IMR-90 (cell line): ENCODE measurements around the gene LAMA3. TPM values are rescaled to one million over a fixed set of nuclear protein-coding genes. Genes with fewer than 3 reads are reported as not detected.

Experiments used
- ATAC-seq: fragments of 200-7000 bp; cut with Tn5 transposase; 2 replicates; pipeline ENCODE4 v1.9.1; 2020; ENCODE audit warnings: low read depth, mild to moderate bottlenecking, moderate library complexity
- BruUV-seq: library from RNA; stranded (reverse); fragments of 400-500 nt; replicated peaks from 2 replicates; lab custom pipeline; 2021; lab: Mats Ljungman, UMichigan
- CTCF ChIA-PET: fragments of 300-600 bp; formaldehyde crosslinking; extraction: SDS; loops from one replicate; lab custom pipeline; 2021; ENCODE audit warnings: antibody characterized with exemption; lab: Yijun Ruan, JAX
- POLR2A ChIA-PET: fragments of 300-600 bp; sonication (Branson Sonifier 250); formaldehyde crosslinking; loops from one replicate; lab custom pipeline; 2022; ENCODE audit warnings: antibody characterized with exemption; ENCODE audit not compliant: unreplicated experiment; lab: Charles Lee
- DNase-seq: peaks from one replicate; pipeline ENCODE4 v3.0.0; 2013
- H2AFZ ChIP-seq: replicated peaks from 2 replicates; pipeline ENCODE3; 2013; ENCODE audit warnings: low read length, mild to moderate bottlenecking; ENCODE audit not compliant: poor library complexity
- H2AK5ac ChIP-seq: 2 replicates; pipeline ENCODE4 v1.6.1; 2013; ENCODE audit warnings: low read depth, low read length, inconsistent platforms
- H2AK9ac ChIP-seq: replicated peaks from 2 replicates; pipeline ENCODE3; 2013; ENCODE audit warnings: mild to moderate bottlenecking, low read depth, low read length, moderate library complexity; ENCODE audit not compliant: poor library complexity
- H2BK120ac ChIP-seq: 2 replicates; pipeline ENCODE4 v1.6.1; 2013; ENCODE audit warnings: low read depth, low read length, inconsistent platforms
- H2BK15ac ChIP-seq: 3 replicates; pipeline ENCODE4 v1.6.1; 2013; ENCODE audit warnings: low read depth, low read length, inconsistent platforms
- H2BK20ac ChIP-seq: 2 replicates; pipeline ENCODE4 v1.6.1; 2013; ENCODE audit warnings: low read depth, mild to moderate bottlenecking, inconsistent platforms, low read length, moderate library complexity
- H2BK5ac ChIP-seq: 2 replicates; pipeline ENCODE4 v1.6.1; 2013; ENCODE audit warnings: mild to moderate bottlenecking, low read depth, low read length, inconsistent platforms; ENCODE audit not compliant: poor library complexity, severe bottlenecking
- H3K14ac ChIP-seq: replicated peaks from 2 replicates; pipeline ENCODE4 v1.6.1; 2013; ENCODE audit warnings: low read depth, low read length, inconsistent platforms
- H3K18ac ChIP-seq: 2 replicates; pipeline ENCODE4 v1.6.1; 2013; ENCODE audit warnings: low read depth, low read length, control low read depth
- H3K23ac ChIP-seq: 2 replicates; pipeline ENCODE4 v1.6.1; 2013; ENCODE audit warnings: low read depth, low read length, inconsistent platforms
- H3K27ac ChIP-seq: 2 replicates; pipeline ENCODE4 v1.5.1; 2013; ENCODE audit warnings: mild to moderate bottlenecking, control low read depth, low read length; ENCODE audit not compliant: insufficient read depth
- H3K27me3 ChIP-seq: 2 replicates; pipeline ENCODE4 v1.6.1; 2013; ENCODE audit warnings: low read length; ENCODE audit not compliant: control insufficient read depth, insufficient read depth
- H3K36me3 ChIP-seq: 2 replicates; pipeline ENCODE4 v1.6.1; 2013; ENCODE audit warnings: low read length, mixed read lengths; ENCODE audit not compliant: control insufficient read depth, insufficient read depth
- H3K4ac ChIP-seq: 2 replicates; pipeline ENCODE4 v1.6.1; 2013; ENCODE audit warnings: low read depth, low read length, inconsistent platforms
- H3K4me1 ChIP-seq: 2 replicates; pipeline ENCODE4 v1.6.1; 2013; ENCODE audit warnings: low read length, mixed read lengths; ENCODE audit not compliant: control insufficient read depth, insufficient read depth
- H3K4me2 ChIP-seq: 2 replicates; pipeline ENCODE4 v1.6.1; 2013; ENCODE audit warnings: low read depth, mild to moderate bottlenecking, control low read depth, low read length, moderate library complexity
- H3K4me3 ChIP-seq: 2 replicates; pipeline ENCODE4 v1.5.1; 2013; ENCODE audit warnings: low read depth, mild to moderate bottlenecking, control low read depth, low read length, moderate library complexity; ENCODE audit not compliant: insufficient read depth
- H3K56ac ChIP-seq: 2 replicates; pipeline ENCODE4 v1.6.1; 2013; ENCODE audit warnings: low read length, inconsistent platforms; ENCODE audit not compliant: insufficient read depth; ENCODE audit errors: extremely low read depth
- H3K79me1 ChIP-seq, 2 experiments: 2 replicates each; pipeline ENCODE4 v1.6.1; 2013; ENCODE audit warnings: low read length in 2 of 2, inconsistent platforms in 1 of 2, low read depth in 1 of 2
- H3K9ac ChIP-seq: 2 replicates; pipeline ENCODE4 v1.6.1; 2013; ENCODE audit warnings: low read depth, low read length, control low read depth
- H3K9me1 ChIP-seq: 2 replicates; pipeline ENCODE4 v1.6.1; 2013; ENCODE audit warnings: low read length, inconsistent platforms; ENCODE audit not compliant: insufficient read depth
- H3K9me3 ChIP-seq: 2 replicates; pipeline ENCODE4 v1.6.1; 2013; ENCODE audit warnings: low read length; ENCODE audit not compliant: control insufficient read depth, insufficient read depth
- H4K20me1 ChIP-seq: 2 replicates; pipeline ENCODE4 v1.6.1; 2013; ENCODE audit warnings: low read length, inconsistent platforms; ENCODE audit not compliant: insufficient read depth
- H4K5ac ChIP-seq: 2 replicates; pipeline ENCODE4 v1.6.1; 2013; ENCODE audit warnings: mild to moderate bottlenecking, low read depth, low read length, control low read depth
- H4K8ac ChIP-seq, 2 experiments: 2 replicates each; pipeline ENCODE4 v1.6.1; 2013; ENCODE audit warnings: low read depth in 2 of 2, low read length in 2 of 2, control low read depth in 1 of 2, inconsistent platforms in 1 of 2
- H4K91ac ChIP-seq: 2 replicates; pipeline ENCODE4 v1.6.1; 2013; ENCODE audit warnings: low read depth, low read length, inconsistent platforms; ENCODE audit not compliant: insufficient read depth
- CEBPB ChIP-seq: IDR thresholded peaks from 2 replicates; pipeline ENCODE4 v1.6.1; 2012; ENCODE audit warnings: low read depth, low read length, improper control_type of control experiment
- CHD1 ChIP-seq: IDR thresholded peaks from 2 replicates; pipeline ENCODE4 v1.6.1; 2012; ENCODE audit warnings: low read depth, low read length, improper control_type of control experiment
- FOS ChIP-seq: fragments of 150-350 bp; IDR thresholded peaks from 2 replicates; pipeline ENCODE4 v1.6.1; 2016; ENCODE audit warnings: low read depth, low read length
- MAFK ChIP-seq: IDR thresholded peaks from 2 replicates; pipeline ENCODE4 v1.6.1; 2012; ENCODE audit warnings: low read depth, low read length, improper control_type of control experiment
- MAZ ChIP-seq: IDR thresholded peaks from 2 replicates; pipeline ENCODE4 v1.6.1; 2012; ENCODE audit warnings: low read depth, mild to moderate bottlenecking, low read length, improper control_type of control experiment, moderate library complexity, borderline replicate concordance
- NFE2L2 ChIP-seq: fragments of 150-350 bp; IDR thresholded peaks from 2 replicates; pipeline ENCODE4 v1.6.1; 2016; ENCODE audit warnings: low read depth, mild to moderate bottlenecking, low read length
- POLR2A ChIP-seq: IDR thresholded peaks from 2 replicates; pipeline ENCODE4 v1.6.1; 2012; ENCODE audit warnings: mild to moderate bottlenecking, low read depth, low read length
- RAD21 ChIP-seq: IDR thresholded peaks from 2 replicates; pipeline ENCODE4 v1.6.1; 2012; ENCODE audit warnings: low read length, improper control_type of control experiment
- RCOR1 ChIP-seq: IDR thresholded peaks from 2 replicates; pipeline ENCODE4 v1.6.1; 2012; ENCODE audit warnings: mild to moderate bottlenecking, low read length, improper control_type of control experiment; ENCODE audit not compliant: insufficient replicate concordance
- RFX5 ChIP-seq: IDR thresholded peaks from 2 replicates; pipeline ENCODE4 v1.8.0; 2012; ENCODE audit warnings: low read depth, mild to moderate bottlenecking, low read length, moderate library complexity
- SMC3 ChIP-seq: fragments of 150-350 bp; IDR thresholded peaks from 2 replicates; pipeline ENCODE4 v1.6.1; 2016; ENCODE audit warnings: low read depth, mild to moderate bottlenecking, antibody characterized with exemption, low read length, moderate library complexity
- WGBS, 2 experiments: methylation state at CpG; one replicate each; pipeline versions ENCODE4 v1.1.5 to v1.1.7; 2013; ENCODE audit warnings: missing lambda C conversion rate in 2 of 2; ENCODE audit not compliant: insufficient read length in 1 of 2; ENCODE audit errors: extremely low coverage in 2 of 2; 5-methylcytosine and 5-hydroxymethylcytosine counted together
- dilution Hi-C: fragments of 300-500 bp; cut with HindIII; formaldehyde crosslinking; loops from one replicate; pipeline ENCODE4 v1.14.3; 2018; ENCODE audit warnings: low sequenced_read_pairs; ENCODE audit not compliant: unreplicated experiment
- in situ Hi-C: fragments of 300-500 bp; cut with MboI; formaldehyde crosslinking; loops from 3 replicates; pipeline ENCODE4 v1.14.3; 2019; ENCODE audit warnings: low sequenced_read_pairs, inconsistent platforms, mixed read lengths
- intact Hi-C: fragments of 100-400 bp; cut with micrococcal nuclease; formaldehyde crosslinking; loops from 2 replicates; pipeline ENCODE4 v1.10.0; 2022
- polyA plus RNA-seq, 3 experiments: library from polyadenylated mRNA; depleted of rRNA; stranded (reverse); fragments of >200 nt; gene quantifications; 2 replicates each; pipeline ENCODE4 v1.2.3, GENCODE V29; 2012; ENCODE audit warnings: low replicate concordance in 1 of 3
- total RNA-seq: library from RNA; depleted of rRNA; stranded (reverse); fragments of >200 nt; gene quantifications from 2 replicates; pipeline ENCODE4 v1.2.3, GENCODE V29; 2012
- TF ChIP-seq, protein P1 (sequence below): fragments of 150-350 bp; IDR thresholded peaks from 2 replicates; pipeline ENCODE4 v1.6.1; 2016; ENCODE audit warnings: low read depth, mild to moderate bottlenecking, low read length, moderate library complexity, borderline replicate concordance
- TF ChIP-seq, protein P2 (sequence below): fragments of 150-350 bp; IDR thresholded peaks from 2 replicates; pipeline ENCODE4 v1.6.1; 2017; ENCODE audit warnings: mild to moderate bottlenecking, antibody characterized with exemption, low read length, low read depth
- TF ChIP-seq, protein P3 (sequence below): conservative IDR thresholded peaks from 2 replicates; pipeline ENCODE4 v1.5.1; 2012; ENCODE audit warnings: mild to moderate bottlenecking, low read depth, low read length, improper control_type of control experiment

The LAMA3 gene
- total and polyA plus RNA-seq, 2 of the 4 experiments (the other 2 are of a cell fraction): 0.18 to 0.19 TPM

DNA sequence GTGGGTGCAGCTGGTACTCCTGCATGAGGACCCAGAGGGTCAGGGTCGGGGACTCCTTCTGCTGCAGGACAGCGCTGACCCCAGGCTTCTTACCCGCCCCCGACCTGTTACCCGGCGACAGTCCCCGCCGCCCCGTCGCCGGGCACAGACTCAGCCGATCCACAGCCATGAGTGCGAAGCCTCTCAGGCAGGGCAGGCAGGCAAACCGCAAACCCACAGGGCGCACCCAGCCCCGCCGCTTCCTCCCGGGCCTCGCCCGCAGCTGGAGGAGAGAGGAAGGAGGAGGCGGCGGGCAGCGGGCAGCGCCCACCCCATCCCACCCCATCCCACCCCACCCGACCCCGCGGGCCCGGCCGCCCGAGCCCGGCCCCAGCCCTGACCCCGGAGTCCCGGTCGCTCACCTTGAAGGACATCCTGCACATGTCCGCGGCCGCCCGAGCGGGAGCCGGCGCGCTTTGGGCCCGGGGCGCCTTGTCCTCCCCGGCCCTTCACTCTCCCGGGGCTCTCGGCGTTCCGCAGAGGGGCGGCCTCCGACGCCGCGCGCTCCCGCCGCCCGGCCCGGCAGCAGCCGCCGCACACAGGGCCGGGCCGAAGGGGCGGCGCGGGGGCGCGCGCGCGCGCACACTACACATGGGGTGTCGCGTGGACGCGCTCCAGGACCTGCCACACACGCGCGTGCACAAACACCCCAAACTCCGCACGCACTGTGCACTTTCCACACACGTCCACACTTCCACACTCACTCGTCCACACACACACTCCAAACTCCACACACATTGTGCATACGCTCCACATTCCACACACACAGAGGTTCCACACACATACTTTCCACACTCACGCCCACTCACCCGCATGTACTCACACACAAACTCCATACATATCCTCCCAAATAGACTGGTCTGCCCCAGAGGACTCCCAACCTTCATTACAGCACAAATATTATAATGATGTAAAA lies 26.7 kb upstream of the LAMA3 start, which contains the start of gene ANKRD29:
TSS of gene ANKRD29 (minus strand) at position 603 of the 955 bp plus-strand sequence. CDS start at position 422, 181 bp downstream.
- Histone ChIP-seq H3K79me1 (no peaks in the 10 kb centered on the region), H3K4me2 (peak within 1 kb of the TSS; percentile 98), H2BK20ac (no peak within 1 kb of the TSS), H3K4ac (0 out of 2 replicates have a peak within 1 kb of the TSS, but pooled peaks have one; percentile 5), H3K9me3 (no peaks in the 10 kb centered on the region), H2BK120ac (no peak within 1 kb of the TSS), H3K9ac (no peak within 1 kb of the TSS), H2AK5ac (no peak within 1 kb of the TSS), H3K27me3 (peaks cover 41% of the 10 kb centered on the region), H3K4me1 (peaks cover 3% of the 10 kb centered on the region), H4K20me1 (no peaks in the 10 kb centered on the region; the same call in 1 of the 2 replicates), H3K27ac (no peak within 1 kb of the TSS), H3K56ac (no peak within 1 kb of the TSS), H4K91ac (no peak within 1 kb of the TSS), H3K4me3 (peak within 1 kb of the TSS; percentile 52), H2AK9ac (no peak within 1 kb of the TSS), H2BK15ac (no peak within 1 kb of the TSS), H2BK5ac (no peak within 1 kb of the TSS), H3K9me1 (0 out of 2 replicates have a peak, but pooled peaks cover 2% of the 10 kb centered on the region), H3K23ac (peak within 1 kb of the TSS; percentile 81), H2AFZ (peak within 1 kb of the TSS; percentile 64), H3K18ac (no peak within 1 kb of the TSS), H4K8ac (no peak within 1 kb of the TSS), H3K14ac (0 out of 2 replicates have a peak within 1 kb of the TSS, but pooled peaks have one; percentile 2), H3K36me3 (no peaks in the 10 kb centered on the region), H4K5ac (no peak within 1 kb of the TSS)
- no TSS peak for BruUV-seq
- in situ Hi-C loops (no loop called here), intact Hi-C loops (no loop called here), dilution Hi-C loops (no loop called here)
- CTCF ChIA-PET: no interaction called here
- TF ChIP-seq, protein P1, sequence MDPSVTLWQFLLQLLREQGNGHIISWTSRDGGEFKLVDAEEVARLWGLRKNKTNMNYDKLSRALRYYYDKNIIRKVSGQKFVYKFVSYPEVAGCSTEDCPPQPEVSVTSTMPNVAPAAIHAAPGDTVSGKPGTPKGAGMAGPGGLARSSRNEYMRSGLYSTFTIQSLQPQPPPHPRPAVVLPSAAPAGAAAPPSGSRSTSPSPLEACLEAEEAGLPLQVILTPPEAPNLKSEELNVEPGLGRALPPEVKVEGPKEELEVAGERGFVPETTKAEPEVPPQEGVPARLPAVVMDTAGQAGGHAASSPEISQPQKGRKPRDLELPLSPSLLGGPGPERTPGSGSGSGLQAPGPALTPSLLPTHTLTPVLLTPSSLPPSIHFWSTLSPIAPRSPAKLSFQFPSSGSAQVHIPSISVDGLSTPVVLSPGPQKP: no peak
- no peak for TF ChIP-seq SMC3
- no peak for TF ChIP-seq NFE2L2
- no peak for TF ChIP-seq RAD21
- TF ChIP-seq FOS: no peak
- TF ChIP-seq RCOR1: no peak
- no peak for TF ChIP-seq MAFK
- no peak for TF ChIP-seq CEBPB
- no peak for TF ChIP-seq CHD1
- TF ChIP-seq RFX5: no peak
- no peak for TF ChIP-seq MAZ
- no peak for TF ChIP-seq POLR2A
- TF ChIP-seq, protein P2, sequence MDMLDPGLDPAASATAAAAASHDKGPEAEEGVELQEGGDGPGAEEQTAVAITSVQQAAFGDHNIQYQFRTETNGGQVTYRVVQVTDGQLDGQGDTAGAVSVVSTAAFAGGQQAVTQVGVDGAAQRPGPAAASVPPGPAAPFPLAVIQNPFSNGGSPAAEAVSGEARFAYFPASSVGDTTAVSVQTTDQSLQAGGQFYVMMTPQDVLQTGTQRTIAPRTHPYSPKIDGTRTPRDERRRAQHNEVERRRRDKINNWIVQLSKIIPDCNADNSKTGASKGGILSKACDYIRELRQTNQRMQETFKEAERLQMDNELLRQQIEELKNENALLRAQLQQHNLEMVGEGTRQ: no peak
- TF ChIP-seq, protein P3, sequence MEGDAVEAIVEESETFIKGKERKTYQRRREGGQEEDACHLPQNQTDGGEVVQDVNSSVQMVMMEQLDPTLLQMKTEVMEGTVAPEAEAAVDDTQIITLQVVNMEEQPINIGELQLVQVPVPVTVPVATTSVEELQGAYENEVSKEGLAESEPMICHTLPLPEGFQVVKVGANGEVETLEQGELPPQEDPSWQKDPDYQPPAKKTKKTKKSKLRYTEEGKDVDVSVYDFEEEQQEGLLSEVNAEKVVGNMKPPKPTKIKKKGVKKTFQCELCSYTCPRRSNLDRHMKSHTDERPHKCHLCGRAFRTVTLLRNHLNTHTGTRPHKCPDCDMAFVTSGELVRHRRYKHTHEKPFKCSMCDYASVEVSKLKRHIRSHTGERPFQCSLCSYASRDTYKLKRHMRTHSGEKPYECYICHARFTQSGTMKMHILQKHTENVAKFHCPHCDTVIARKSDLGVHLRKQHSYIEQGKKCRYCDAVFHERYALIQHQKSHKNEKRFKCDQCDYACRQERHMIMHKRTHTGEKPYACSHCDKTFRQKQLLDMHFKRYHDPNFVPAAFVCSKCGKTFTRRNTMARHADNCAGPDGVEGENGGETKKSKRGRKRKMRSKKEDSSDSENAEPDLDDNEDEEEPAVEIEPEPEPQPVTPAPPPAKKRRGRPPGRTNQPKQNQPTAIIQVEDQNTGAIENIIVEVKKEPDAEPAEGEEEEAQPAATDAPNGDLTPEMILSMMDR: no peak
- DNase-seq (no peak), ATAC-seq (peak; percentile 80)
- 2% methylated on average over 48 of the region's 86 CpGs; no CpG with 5 or more reads in 1 of the 2 experiments for WGBS, 2 experiments
- POLR2A ChIA-PET: no interaction called here
